Measurements from ENCODE around the gene DSCAML1.
"Not testable (repeated sequence)": the region's sequence is repeated elsewhere in the genome, so short reads cannot be mapped to it uniquely, and the experiment has no call there.

DSCAML1 gene

GRCh38 chr11:117766026-117766425 lies 31.0 kb downstream of the DSCAML1 start:
- in situ Hi-C loops (cut with MboI; ENCODE audit: low sequenced_read_pairs), result no loop called here

DNA sequence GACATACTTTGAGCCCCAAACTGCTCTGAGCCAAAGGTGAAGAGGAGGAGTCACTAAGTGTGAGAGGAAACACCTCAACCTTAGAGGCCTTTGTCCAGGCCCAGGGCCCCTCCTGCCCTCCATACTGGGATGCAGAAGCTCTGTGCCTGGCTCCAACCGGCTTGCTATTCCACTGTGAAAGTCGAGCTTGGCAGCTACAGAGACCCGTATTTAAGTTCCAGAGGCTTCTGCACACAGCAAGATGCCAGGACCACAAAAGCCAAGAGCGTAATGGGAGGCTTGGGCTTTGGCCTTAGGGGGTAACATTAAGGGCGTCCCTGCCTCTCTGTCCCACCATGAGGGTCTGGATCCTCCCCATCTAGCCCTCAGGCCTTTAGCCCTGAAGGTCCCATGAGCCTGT lies 31.9 kb downstream of the DSCAML1 start:
- in situ Hi-C loops (cut with MboI; ENCODE audit: low sequenced_read_pairs), result no loop called here

- in situ Hi-C loops (cut with MboI; ENCODE audit: low sequenced_read_pairs), result not testable (repeated sequence)
These were observed 33.6 kb downstream of the DSCAML1 start for GRCh38 chr11:117763465-117763864.

DNA sequence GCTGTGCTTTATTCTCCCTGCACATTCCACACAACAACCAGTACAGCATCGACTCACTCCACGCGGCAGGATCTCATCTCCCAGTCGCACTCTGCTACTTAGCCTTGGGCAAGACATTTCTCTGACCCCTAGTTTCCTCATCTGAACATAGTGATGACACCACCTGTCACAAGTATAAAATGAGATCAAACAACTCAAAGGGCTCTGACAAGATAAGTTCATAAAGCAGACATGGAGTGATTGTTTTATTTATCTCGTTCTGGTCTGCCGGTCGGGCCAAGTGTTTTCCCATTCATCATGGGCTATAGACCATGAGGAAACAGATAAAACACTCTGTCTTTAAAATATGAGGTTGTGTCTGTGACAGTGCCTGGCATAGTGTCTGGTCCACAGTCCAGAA lies 35.0 kb downstream of the DSCAML1 start:
- in situ Hi-C loops (cut with MboI; ENCODE audit: low sequenced_read_pairs), result no loop called here

- in situ Hi-C loops (cut with MboI; ENCODE audit: low sequenced_read_pairs), result no loop called here
These were observed 37.7 kb downstream of the DSCAML1 start for GRCh38 chr11:117759305-117759704.

DNA sequence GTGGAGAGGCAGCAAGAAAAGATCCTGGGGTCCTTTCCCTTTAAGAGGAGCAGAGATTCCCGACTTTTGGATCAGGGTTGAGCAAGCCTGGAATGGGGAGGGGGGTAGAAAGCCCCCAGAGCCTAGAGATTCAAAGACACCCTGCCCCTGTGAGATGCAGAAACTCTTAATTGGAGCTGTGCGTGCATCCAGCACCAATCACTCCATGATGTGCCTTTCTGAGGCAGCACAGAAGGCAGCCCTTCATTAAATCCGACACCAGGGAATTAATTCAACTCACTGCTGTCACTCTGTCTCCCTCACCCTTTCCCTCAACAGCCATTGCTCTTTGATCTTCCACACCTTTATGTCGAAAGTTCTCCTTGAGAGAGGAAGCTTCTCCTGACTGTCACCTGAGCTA lies 43.0 kb downstream of the DSCAML1 start:
- in situ Hi-C loops (cut with MboI; ENCODE audit: low sequenced_read_pairs), result no loop called here

DNA sequence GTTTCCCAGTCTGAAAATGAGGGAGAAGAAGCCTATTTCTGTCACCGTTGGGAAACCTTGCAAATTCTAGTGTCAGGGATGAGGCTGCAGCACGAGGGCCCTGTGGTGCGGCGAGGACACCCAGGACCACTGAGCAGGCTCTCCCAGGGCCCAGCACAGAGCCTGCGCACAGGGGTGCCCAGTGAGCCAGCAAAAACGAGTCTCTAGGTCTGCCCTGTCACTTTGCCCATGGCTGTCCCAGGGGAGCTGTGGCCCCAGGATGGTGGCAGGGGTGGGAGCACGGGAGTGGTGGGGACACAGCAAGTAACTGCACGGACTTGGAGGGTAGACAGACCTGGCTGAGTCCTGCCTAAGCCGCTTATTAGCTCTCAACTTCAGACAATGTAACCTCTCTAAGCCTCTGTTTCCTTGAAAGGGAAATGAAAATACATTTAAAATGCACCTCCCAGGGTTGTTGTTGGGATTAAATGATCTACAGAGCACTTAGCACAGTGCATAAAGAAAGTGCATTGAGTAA lies 44.2 kb downstream of the DSCAML1 start:
- in situ Hi-C loops (cut with MboI; ENCODE audit: low sequenced_read_pairs), result no loop called here

GRCh38 chr11:117752071-117752470 lies 44.9 kb downstream of the DSCAML1 start:
- in situ Hi-C loops (cut with MboI; ENCODE audit: low sequenced_read_pairs), result no loop called here

DNA sequence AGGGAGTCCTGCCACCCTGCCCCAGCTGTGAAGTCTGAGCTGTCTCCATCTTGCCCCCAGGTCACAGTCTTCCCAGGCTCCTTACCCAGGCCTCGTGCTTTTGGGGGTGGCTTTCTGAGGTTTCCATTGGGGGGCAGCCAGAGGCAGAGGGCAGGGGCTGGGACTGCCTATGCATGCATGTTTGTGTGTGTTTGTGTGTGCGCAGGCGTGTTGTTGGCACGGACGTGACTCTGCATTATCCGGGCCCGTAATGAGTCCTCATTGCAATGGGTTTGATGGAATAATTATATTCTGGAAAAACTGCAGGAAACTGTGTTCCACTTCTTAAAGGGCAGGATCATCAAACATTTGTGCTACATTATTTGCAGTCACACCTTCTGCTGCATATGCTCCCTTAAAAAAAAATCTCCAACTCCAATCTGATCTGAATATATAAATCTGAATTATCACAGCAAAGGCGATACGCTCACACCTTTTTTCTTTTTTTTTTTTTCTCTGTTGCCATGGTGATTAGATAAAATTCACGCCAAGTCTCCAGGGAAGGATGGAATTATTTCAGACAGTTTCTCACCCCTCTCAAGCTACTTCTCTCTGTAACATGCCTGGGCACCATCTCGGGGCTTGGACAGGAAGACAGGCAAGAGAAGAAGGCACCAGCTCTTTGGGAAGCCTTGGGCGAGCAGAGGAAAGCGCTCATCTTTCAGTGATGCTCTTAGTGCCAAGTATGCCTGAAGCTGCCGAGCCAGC lies 45.9 kb downstream of the DSCAML1 start:
- in situ Hi-C loops (cut with MboI; ENCODE audit: low sequenced_read_pairs), result no loop called here

DNA sequence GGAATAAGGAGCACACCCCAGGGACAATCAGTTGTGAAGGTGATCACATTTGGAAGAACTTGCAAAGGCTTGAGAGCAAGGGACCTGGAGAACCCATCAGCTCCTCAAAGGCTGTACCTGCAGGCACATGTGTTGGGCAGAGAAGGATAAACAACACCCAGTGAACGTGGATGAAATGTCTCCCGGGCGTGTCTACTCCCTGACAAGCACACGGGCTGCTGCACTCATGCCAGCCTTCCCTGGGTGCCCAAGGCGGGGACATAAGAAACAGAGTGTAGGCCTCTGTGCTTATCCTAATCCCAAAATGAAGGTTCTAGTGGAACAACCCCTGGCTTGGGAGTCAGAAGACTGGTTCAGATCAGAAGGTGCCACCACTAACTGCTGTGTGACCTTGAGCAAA lies 46.7 kb downstream of the DSCAML1 start:
- in situ Hi-C loops (cut with MboI; ENCODE audit: low sequenced_read_pairs), result no loop called here

DNA sequence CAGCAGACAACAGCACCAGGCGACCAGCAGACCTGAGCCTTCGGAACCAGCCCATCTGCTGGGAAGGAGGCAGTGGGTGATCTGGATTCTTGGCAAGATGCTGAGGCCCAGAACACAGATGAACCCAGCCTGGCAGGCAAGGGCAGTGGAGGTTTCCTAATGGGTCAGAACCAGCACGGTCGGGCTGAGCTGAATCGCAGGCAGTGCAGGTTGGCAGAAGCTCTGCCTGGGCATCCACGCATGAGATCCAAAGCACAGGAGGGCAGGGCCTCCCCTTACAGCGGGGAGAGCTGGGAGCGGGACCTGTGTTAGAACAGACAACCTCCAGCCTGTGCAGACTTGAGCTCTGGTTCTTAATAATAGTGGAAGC lies 47.5 kb downstream of the DSCAML1 start:
- in situ Hi-C loops (cut with MboI; ENCODE audit: low sequenced_read_pairs), result no loop called here

DNA sequence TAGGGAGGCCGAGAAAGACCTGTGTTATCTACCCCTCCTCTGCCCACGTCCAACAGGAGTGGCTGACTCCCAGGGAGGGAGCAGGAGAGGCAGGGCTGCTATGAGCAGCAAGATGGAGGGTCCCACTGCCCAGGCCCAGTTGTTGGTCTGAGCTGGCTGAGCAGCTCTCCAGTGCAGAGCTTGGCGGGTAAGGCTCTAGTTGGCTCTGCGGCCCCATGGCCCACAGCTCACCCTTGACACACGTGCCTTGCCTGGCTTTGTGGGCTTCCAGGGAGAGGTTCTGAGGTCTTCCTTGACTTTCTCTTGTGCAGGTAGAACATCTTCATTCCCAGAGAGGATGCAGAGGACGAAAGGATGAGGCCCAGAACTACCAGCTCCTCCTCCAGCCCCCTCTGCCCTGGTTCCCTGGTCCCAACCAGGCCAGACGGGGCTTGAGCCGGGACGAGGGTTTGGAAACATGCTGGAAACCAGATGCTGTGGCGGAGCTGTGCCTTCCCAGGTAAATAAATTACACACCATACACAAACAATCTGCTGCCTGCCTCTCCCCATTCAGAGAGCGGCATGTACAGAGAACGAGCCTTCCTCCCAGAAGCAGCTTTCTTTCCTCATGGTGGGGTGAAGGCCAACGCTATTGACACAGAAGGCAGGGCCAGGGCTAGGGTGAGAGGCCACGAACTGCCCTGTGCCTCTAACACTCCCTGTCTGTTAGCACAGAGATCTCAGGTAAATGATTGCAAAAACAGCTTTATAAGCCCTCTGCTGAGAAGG lies 48.1 kb downstream of the DSCAML1 start:
- in situ Hi-C loops (cut with MboI; ENCODE audit: low sequenced_read_pairs), result no loop called here

GRCh38 chr11:117747892-117748291 lies 49.1 kb downstream of the DSCAML1 start:
- in situ Hi-C loops (cut with MboI; ENCODE audit: low sequenced_read_pairs), result no loop called here

DNA sequence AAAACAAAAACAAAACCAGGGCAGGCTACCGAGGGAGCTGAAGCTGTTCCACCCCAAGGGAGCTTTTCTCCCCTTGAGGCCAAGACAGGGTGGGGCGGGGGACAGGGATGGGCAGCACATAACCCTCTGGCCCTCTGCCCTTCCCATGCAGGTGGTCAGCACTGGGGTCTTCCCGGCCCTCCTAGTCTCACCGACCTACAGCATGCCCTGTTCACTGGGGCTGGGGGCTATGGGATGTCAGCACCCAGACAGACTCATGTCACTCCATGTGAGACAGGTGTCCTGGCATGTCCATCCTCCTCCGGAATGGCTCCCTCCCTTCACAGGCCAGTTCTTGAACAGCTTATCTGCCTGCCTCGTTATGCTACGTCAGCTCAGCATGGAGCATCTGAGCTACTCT lies 51.7 kb downstream of the DSCAML1 start:
- in situ Hi-C loops (cut with MboI; ENCODE audit: low sequenced_read_pairs), result no loop called here

- in situ Hi-C loops (cut with MboI; ENCODE audit: low sequenced_read_pairs), result no loop called here
These were observed 52.4 kb downstream of the DSCAML1 start for GRCh38 chr11:117744471-117745150.

- in situ Hi-C loops (cut with MboI; ENCODE audit: low sequenced_read_pairs), result no loop called here
These were observed 53.7 kb downstream of the DSCAML1 start for GRCh38 chr11:117743121-117743815.

DNA sequence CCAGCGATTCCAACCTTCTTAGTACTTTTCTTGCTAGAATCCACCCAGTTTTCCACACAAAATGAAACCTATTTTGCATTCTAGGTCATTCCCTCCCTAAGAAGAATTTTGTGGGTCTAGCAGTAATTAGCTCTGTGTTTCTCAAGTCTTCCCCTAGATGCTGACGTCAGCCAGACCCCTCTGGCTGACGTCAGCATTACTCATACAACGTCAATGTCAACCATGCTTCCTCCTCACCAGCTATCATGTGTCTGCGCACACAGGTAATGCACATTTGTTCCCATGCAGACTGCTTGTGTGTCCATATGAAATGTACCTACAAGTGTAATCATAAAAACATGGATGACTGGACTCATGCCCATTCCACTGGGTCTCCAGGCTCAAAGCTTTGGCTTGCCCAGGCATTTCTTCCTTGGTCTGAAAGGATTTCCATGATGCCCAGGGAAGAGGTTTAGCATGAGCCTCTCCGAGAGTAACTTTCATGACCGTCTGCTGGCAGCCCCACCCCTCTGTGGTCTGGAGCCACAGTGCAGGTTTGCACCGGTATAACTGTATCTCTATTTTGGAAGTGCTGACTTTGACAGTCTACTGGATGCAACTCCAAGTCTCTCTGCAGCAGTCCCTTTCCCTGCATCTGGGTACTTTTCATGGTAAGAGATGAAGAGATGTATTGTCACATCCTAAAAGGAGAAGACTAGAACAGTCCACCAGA lies 58.6 kb downstream of the DSCAML1 start:
- in situ Hi-C loops (cut with MboI; ENCODE audit: low sequenced_read_pairs), result no loop called here

- in situ Hi-C loops (cut with MboI; ENCODE audit: low sequenced_read_pairs), result no loop called here
These were observed 61.6 kb downstream of the DSCAML1 start for GRCh38 chr11:117735350-117735977.

GRCh38 chr11:117734601-117735024 lies 62.4 kb downstream of the DSCAML1 start:
- in situ Hi-C loops (cut with MboI; ENCODE audit: low sequenced_read_pairs), result no loop called here

- in situ Hi-C loops (cut with MboI; ENCODE audit: low sequenced_read_pairs), result no loop called here
These were observed 63.7 kb downstream of the DSCAML1 start for GRCh38 chr11:117733316-117733715.

Data from hTERT RPE-1 (cell line).